ENCODE results near the gene DNAAF1.
"Not testable (repeated sequence)": the region's sequence is repeated elsewhere in the genome, so short reads cannot be mapped to it uniquely, and the experiment has no call there.

Gene DNAAF1

DNA sequence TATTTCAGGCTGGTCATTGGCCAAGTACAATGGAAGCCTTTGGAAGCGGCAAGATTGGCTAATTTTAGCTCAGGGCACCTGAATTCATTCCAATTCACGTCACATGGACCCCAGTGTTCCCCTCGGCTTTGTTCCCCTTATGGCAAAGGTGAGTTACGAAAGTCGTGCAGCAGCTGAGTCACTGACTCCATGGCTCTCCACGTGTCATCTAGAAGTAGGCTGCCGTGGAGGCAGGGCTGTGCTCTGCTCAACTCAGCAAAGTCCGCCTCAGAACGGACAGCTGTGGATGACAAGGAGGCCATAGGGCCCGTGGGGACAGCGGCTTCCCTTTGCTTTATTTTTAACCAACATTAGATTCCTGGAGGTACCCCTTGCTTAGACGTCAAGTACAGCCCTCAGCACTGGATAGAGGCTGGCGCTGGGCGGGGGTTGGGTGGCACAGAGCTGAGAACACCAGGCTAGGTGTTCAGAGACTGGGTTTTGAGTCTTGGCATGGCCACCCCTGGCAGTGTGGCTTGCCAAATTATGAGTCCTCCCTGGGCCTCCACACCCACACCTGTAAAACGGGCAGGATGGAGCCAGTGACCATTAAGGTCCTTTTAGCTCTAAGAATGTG lies 69.5 kb downstream of the DNAAF1 start:
- DNase-seq, result no peak

- DNase-seq, result no peak
Measured at GRCh38 chr16:84215531-84215930, 70.4 kb downstream of the DNAAF1 start.

GRCh38 chr16:84216144-84216543 lies 71.0 kb downstream of the DNAAF1 start:
- DNase-seq, result not testable (repeated sequence)

- no peak for DNase-seq
Measured at GRCh38 chr16:84218176-84218823, 73.2 kb downstream of the DNAAF1 start.

- no peak for DNase-seq
Measured at GRCh38 chr16:84218956-84219355, 73.8 kb downstream of the DNAAF1 start.

GRCh38 chr16:84220851-84221250 lies 75.7 kb downstream of the DNAAF1 start:
- no peak for DNase-seq

DNA sequence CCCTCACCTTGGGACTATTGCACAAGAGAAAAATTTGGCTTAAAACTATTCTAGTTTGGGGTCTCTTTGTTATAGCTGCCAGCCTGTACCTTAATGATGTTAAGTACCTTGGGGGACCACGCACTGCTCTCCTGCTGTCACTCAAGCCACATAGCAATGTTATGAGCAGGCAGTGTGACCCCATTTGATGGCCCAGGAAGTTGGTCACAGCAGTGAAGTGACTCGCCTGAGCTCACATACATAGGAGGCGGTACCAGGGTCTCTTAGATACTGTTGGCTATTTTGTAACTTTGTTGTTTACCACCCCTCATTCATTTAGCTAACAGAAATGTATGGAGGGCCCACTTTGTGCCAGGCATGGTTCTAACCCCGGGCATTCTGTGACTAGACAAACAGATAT lies 78.3 kb downstream of the DNAAF1 start:
- no peak for DNase-seq

GRCh38 chr16:84224554-84224953 lies 79.4 kb downstream of the DNAAF1 start:
- DNase-seq, result no peak

GRCh38 chr16:84225126-84225525 lies 80.0 kb downstream of the DNAAF1 start:
- no peak for DNase-seq

GRCh38 chr16:84225571-84225970 lies 80.5 kb downstream of the DNAAF1 start:
- DNase-seq, result no peak

- no peak for DNase-seq
Measured at GRCh38 chr16:84226026-84226425, 80.9 kb downstream of the DNAAF1 start.
